RWPE2 (cell line): ENCODE measurements around the gene MEG3.

Experiments
- ATAC-seq: fragments of 200-7000 bp; cut with Tn5 transposase; 3 replicates; pipeline ENCODE4 v1.9.1; 2021; ENCODE audit warnings: low read depth
- DNase-seq: peaks from one replicate; pipeline ENCODE4 v3.0.0-alpha.2; 2020; ENCODE audit warnings: low spot score
- H3K27ac ChIP-seq: fragments of 450-650 bp; 2 replicates; pipeline ENCODE4 v1.5.1; 2017; ENCODE audit warnings: mild to moderate bottlenecking; ENCODE audit not compliant: poor library complexity, severe bottlenecking
- H3K27me3 ChIP-seq: fragments of 250-450 bp; sonication (Bioruptor Pico); 2 replicates; pipeline ENCODE4 v1.5.1; 2021; ENCODE audit warnings: mild to moderate bottlenecking, moderate library complexity; ENCODE audit not compliant: insufficient read depth, poor library complexity, severe bottlenecking
- H3K36me3 ChIP-seq: fragments of 250-450 bp; sonication (Bioruptor Pico); 2 replicates; pipeline ENCODE4 v1.5.1; 2020; ENCODE audit warnings: low read depth, mild to moderate bottlenecking, moderate library complexity
- H3K4me1 ChIP-seq: fragments of 250-450 bp; sonication (Bioruptor Pico); 2 replicates; pipeline ENCODE4 v1.5.1; 2021; ENCODE audit warnings: mild to moderate bottlenecking, moderate library complexity; ENCODE audit not compliant: insufficient read depth, poor library complexity, severe bottlenecking
- H3K4me3 ChIP-seq: fragments of 250-450 bp; sonication (Bioruptor Pico); 2 replicates; pipeline ENCODE4 v1.5.1; 2021; ENCODE audit warnings: mild to moderate bottlenecking, moderate library complexity; ENCODE audit not compliant: severe bottlenecking
- H3K9me3 ChIP-seq: fragments of 250-450 bp; sonication (Bioruptor Pico); 2 replicates; pipeline ENCODE4 v1.5.1; 2021; ENCODE audit warnings: mild to moderate bottlenecking, moderate library complexity; ENCODE audit not compliant: severe bottlenecking
- CTCF ChIP-seq: fragments of 450-650 bp; IDR thresholded peaks from one replicate; pipeline ENCODE4 v1.5.1; 2017; ENCODE audit warnings: mild to moderate bottlenecking, moderate library complexity; ENCODE audit not compliant: poor library complexity, severe bottlenecking

Gene MEG3

GRCh38 chr14:100865682-100866591, 40.0 kb downstream of the MEG3 start:
- DNase-seq (peak; percentile 58), ATAC-seq (no peak)
- Histone ChIP-seq H3K4me1 (peaks cover 4% of the 10 kb centered on the region), H3K27ac (no peak overlapping the region), H3K27me3 (no peaks in the 10 kb centered on the region), H3K36me3 (no peaks in the 10 kb centered on the region), H3K4me3 (no peak overlapping the region), H3K9me3 (no peaks in the 10 kb centered on the region)
- no peak for TF ChIP-seq CTCF

GRCh38 chr14:100866666-100867630, 41.0 kb downstream of the MEG3 start:
- DNase-seq, result peak; percentile 39
- Histone ChIP-seq H3K27me3 (no peaks in the 10 kb centered on the region), H3K36me3 (no peaks in the 10 kb centered on the region), H3K4me3 (no peak overlapping the region), H3K27ac (no peak overlapping the region), H3K4me1 (peaks cover 4% of the 10 kb centered on the region), H3K9me3 (no peaks in the 10 kb centered on the region)
- no peak for ATAC-seq
- TF ChIP-seq CTCF, result no peak

GRCh38 chr14:100867631-100868315, 41.9 kb downstream of the MEG3 start:
- no peak overlapping the region for H3K4me3 ChIP-seq
- H3K36me3 ChIP-seq, result no peaks in the 10 kb centered on the region
- DNase-seq (peak; percentile 61), ATAC-seq (no peak)
- no peak overlapping the region for H3K27ac ChIP-seq
- peaks cover 4% of the 10 kb centered on the region for H3K4me1 ChIP-seq
- no peak for TF ChIP-seq CTCF
- no peaks in the 10 kb centered on the region for H3K27me3 ChIP-seq
- no peaks in the 10 kb centered on the region for H3K9me3 ChIP-seq

- no peak for ATAC-seq
- TF ChIP-seq CTCF, result no peak
- no peaks in the 10 kb centered on the region for H3K36me3 ChIP-seq
- peak; percentile 43 for DNase-seq
- H3K4me3 ChIP-seq, result no peak overlapping the region
- no peak overlapping the region for H3K27ac ChIP-seq
- peaks cover 4% of the 10 kb centered on the region for H3K4me1 ChIP-seq
- no peaks in the 10 kb centered on the region for H3K9me3 ChIP-seq
- no peaks in the 10 kb centered on the region for H3K27me3 ChIP-seq
Measured at GRCh38 chr14:100868621-100869370, 42.9 kb downstream of the MEG3 start.
